ENCODE data around the gene ANKRD33B.

DNA sequence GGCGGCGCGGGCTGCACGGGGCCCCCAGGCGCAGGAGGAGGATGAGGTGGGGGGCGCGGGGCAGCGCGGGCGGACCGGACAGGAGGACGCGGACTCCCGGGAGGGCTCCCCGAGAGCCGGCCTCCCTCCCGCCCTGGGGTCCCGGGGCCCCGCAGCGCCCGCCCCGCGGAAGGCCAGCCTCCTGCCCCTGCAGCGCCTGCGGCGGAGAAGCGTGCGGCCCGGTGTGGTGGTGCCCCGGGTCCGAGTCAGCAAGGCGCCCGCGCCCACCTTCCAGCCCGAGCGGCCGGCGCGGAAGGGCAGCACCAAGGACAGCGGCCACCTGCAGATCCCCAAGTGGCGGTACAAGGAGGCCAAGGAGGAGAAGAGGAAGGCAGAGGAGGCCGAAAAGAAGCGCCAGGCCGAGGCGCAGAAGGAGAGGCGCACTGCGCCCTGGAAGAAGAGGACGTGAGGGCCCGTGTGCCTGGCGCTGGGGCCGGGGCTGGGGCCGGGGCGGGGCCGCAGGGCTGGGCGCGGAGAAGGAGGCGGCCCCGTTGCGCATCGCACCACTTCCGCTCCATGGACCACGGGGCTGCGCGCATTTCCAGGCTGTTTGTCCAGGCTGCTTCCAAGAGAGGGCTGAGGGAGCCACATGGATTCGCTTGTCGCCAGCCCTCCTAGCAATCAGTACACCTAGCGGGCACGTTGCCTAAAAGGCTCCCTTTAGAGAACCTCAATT is 86.0 kb downstream of the ANKRD33B start:
- TF ChIP-seq, protein P1, sequence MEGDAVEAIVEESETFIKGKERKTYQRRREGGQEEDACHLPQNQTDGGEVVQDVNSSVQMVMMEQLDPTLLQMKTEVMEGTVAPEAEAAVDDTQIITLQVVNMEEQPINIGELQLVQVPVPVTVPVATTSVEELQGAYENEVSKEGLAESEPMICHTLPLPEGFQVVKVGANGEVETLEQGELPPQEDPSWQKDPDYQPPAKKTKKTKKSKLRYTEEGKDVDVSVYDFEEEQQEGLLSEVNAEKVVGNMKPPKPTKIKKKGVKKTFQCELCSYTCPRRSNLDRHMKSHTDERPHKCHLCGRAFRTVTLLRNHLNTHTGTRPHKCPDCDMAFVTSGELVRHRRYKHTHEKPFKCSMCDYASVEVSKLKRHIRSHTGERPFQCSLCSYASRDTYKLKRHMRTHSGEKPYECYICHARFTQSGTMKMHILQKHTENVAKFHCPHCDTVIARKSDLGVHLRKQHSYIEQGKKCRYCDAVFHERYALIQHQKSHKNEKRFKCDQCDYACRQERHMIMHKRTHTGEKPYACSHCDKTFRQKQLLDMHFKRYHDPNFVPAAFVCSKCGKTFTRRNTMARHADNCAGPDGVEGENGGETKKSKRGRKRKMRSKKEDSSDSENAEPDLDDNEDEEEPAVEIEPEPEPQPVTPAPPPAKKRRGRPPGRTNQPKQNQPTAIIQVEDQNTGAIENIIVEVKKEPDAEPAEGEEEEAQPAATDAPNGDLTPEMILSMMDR (IDR thresholded peaks at IDR 0.05) = no peak
- TF ChIP-seq POLR2A (IDR thresholded peaks at IDR 0.05) = no peak

All from esophagus squamous epithelium (tissue), 4 donors.